ENCODE measurements around the gene POLA1.

DNA sequence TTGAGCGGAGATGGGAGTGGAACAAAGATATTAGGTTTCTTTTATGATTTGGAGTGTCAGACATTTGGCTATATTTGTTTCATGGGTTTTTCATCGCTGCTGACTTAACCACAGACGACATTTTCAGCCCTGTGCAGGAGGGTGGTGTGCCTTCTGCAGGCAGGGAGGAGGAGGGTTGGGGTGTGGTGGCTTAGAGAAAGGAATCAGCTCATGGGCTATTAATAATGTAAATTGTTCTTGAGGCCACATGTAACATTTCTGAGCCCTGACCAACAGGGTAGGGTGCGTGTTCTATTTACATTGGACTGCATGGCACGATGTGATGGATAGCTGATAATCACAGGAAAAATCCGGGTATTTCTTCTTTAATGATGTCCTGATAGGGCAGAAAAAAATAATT, 67.6 kb downstream of the POLA1 start:
- TF ChIP-seq, protein P1, sequence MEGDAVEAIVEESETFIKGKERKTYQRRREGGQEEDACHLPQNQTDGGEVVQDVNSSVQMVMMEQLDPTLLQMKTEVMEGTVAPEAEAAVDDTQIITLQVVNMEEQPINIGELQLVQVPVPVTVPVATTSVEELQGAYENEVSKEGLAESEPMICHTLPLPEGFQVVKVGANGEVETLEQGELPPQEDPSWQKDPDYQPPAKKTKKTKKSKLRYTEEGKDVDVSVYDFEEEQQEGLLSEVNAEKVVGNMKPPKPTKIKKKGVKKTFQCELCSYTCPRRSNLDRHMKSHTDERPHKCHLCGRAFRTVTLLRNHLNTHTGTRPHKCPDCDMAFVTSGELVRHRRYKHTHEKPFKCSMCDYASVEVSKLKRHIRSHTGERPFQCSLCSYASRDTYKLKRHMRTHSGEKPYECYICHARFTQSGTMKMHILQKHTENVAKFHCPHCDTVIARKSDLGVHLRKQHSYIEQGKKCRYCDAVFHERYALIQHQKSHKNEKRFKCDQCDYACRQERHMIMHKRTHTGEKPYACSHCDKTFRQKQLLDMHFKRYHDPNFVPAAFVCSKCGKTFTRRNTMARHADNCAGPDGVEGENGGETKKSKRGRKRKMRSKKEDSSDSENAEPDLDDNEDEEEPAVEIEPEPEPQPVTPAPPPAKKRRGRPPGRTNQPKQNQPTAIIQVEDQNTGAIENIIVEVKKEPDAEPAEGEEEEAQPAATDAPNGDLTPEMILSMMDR (IDR thresholded peaks at IDR 0.05; ENCODE audit: low read depth, low read length), result no peak
- no peak for TF ChIP-seq EZH2phosphoT487 (IDR thresholded peaks at IDR 0.05; ENCODE audit: low read depth)

All from OCI-LY3 (cell line).